Keratinocyte (primary cell): ENCODE measurements around the gene RTL1. TPM values are rescaled to one million over a fixed set of nuclear protein-coding genes. Genes with fewer than 3 reads are reported as not detected.

Experiments used
- DNase-seq: peaks from one replicate; pipeline ENCODE4 v3.0.0-alpha.2; 2011; ENCODE audit warnings: low read depth, missing footprints, low spot score
- FAIRE-seq: peaks from 2 replicates; lab custom pipeline; 2011; peaks lifted over from hg19 to GRCh38; lab: Jason Lieb, UNC
- H2AFZ ChIP-seq: 2 replicates; pipeline ENCODE4 v1.6.0; 2012; ENCODE audit warnings: low read length, control low read depth, inconsistent platforms; ENCODE audit not compliant: control insufficient read depth
- H3K27ac ChIP-seq: 2 replicates; pipeline ENCODE4 v1.5.1; 2011; ENCODE audit warnings: low read length; ENCODE audit not compliant: control insufficient read depth, insufficient read depth
- H3K27me3 ChIP-seq: 3 replicates; pipeline ENCODE4 v1.6.0; 2011; ENCODE audit warnings: low read length; ENCODE audit not compliant: control insufficient read depth, insufficient read depth; ENCODE audit errors: extremely low read depth
- H3K36me3 ChIP-seq, 2 experiments: 2 replicates in 1 of 2; 3 replicates in 1 of 2; pipeline ENCODE4 v1.5.1; 2011; ENCODE audit warnings: low read length in 2 of 2, mild to moderate bottlenecking in 1 of 2; ENCODE audit not compliant: control insufficient read depth in 2 of 2, insufficient read depth in 2 of 2; ENCODE audit errors: extremely low read depth in 1 of 2
- H3K4me1 ChIP-seq: 3 replicates; pipeline ENCODE4 v1.5.1; 2011; ENCODE audit warnings: low read length; ENCODE audit not compliant: control insufficient read depth, insufficient read depth; ENCODE audit errors: extremely low read depth
- H3K4me2 ChIP-seq: 3 replicates; pipeline ENCODE4 v1.6.0; 2011; ENCODE audit warnings: low read depth, low read length; ENCODE audit not compliant: control insufficient read depth, insufficient read depth; ENCODE audit errors: extremely low read depth
- H3K4me3 ChIP-seq, 3 experiments: fragments of 200-600 bp in 1 of 3; sonication (generic) in 1 of 3; 2 replicates in 2 of 3; 3 replicates in 1 of 3; pipeline ENCODE4 v1.5.1; 2011 to 2016; ENCODE audit warnings: low read length in 3 of 3, mild to moderate bottlenecking in 3 of 3, control low read depth in 2 of 3, inconsistent platforms in 1 of 3, low read depth in 1 of 3, mixed read lengths in 1 of 3, mixed run types in 1 of 3, moderate library complexity in 1 of 3; ENCODE audit not compliant: control insufficient read depth in 2 of 3, insufficient read depth in 2 of 3; ENCODE audit errors: extremely low read depth in 1 of 3
- H3K79me2 ChIP-seq: 2 replicates; pipeline ENCODE4 v1.6.0; 2012; ENCODE audit warnings: low read length; ENCODE audit not compliant: control insufficient read depth, insufficient read depth
- H3K9ac ChIP-seq: 3 replicates; pipeline ENCODE4 v1.6.0; 2011; ENCODE audit warnings: low read length; ENCODE audit not compliant: control insufficient read depth, insufficient read depth; ENCODE audit errors: extremely low read depth
- H3K9me1 ChIP-seq: 3 replicates; pipeline ENCODE4 v1.6.0; 2011; ENCODE audit warnings: low read length; ENCODE audit not compliant: control insufficient read depth, insufficient read depth; ENCODE audit errors: extremely low read depth
- H3K9me3 ChIP-seq: 2 replicates; pipeline ENCODE4 v1.5.1; 2012; ENCODE audit warnings: low read depth, low read length; ENCODE audit not compliant: control insufficient read depth
- H4K20me1 ChIP-seq: 3 replicates; pipeline ENCODE4 v1.6.0; 2011; ENCODE audit warnings: low read length; ENCODE audit not compliant: control insufficient read depth, insufficient read depth; ENCODE audit errors: extremely low read depth
- EZH2 ChIP-seq: IDR thresholded peaks from one replicate; pipeline ENCODE4 v1.6.1; 2012; ENCODE audit warnings: inconsistent platforms, mild to moderate bottlenecking, low read length, moderate library complexity
- dilution Hi-C: fragments of 300-500 bp; cut with MboI; formaldehyde crosslinking; loops from one replicate; pipeline ENCODE4 v1.7.0; 2020; ENCODE audit warnings: low sequenced_read_pairs; ENCODE audit not compliant: extremely low pct_ligation_motif_present
- polyA plus RNA-seq, 5 experiments: library from polyadenylated mRNA; depleted of rRNA in 3 of 5; stranded (reverse) in 3 of 5; stranded (forward) in 1 of 5; unstranded in 1 of 5; fragments of >200 nt; gene quantifications; 1 replicate in 1 of 5; 2 replicates in 3 of 5; 3 replicates in 1 of 5; pipeline versions ENCODE4 v1.2.1 to v1.2.3, GENCODE V29; 2011 to 2012; ENCODE audit warnings: missing spikeins in 2 of 5, low read depth in 1 of 5, low replicate concordance in 1 of 5
- TF ChIP-seq, protein P1 (sequence below), 3 experiments: IDR thresholded peaks in 1 of 3; conservative IDR thresholded peaks in 1 of 3; optimal IDR thresholded peaks in 1 of 3; 2 replicates in 2 of 3; 3 replicates in 1 of 3; pipeline versions ENCODE3 to v1.5.1; 2011; ENCODE audit warnings: low read length in 3 of 3, mild to moderate bottlenecking in 3 of 3, moderate library complexity in 2 of 3, control low read depth in 1 of 3, inconsistent platforms in 1 of 3; ENCODE audit not compliant: insufficient read depth in 2 of 3; ENCODE audit errors: extremely low read depth in 1 of 3

RTL1 gene
- polyA plus RNA-seq, 1 donor (not counting 4 experiments of a cell fraction or from before 2014, with no cell fraction given) = not detected

DNA sequence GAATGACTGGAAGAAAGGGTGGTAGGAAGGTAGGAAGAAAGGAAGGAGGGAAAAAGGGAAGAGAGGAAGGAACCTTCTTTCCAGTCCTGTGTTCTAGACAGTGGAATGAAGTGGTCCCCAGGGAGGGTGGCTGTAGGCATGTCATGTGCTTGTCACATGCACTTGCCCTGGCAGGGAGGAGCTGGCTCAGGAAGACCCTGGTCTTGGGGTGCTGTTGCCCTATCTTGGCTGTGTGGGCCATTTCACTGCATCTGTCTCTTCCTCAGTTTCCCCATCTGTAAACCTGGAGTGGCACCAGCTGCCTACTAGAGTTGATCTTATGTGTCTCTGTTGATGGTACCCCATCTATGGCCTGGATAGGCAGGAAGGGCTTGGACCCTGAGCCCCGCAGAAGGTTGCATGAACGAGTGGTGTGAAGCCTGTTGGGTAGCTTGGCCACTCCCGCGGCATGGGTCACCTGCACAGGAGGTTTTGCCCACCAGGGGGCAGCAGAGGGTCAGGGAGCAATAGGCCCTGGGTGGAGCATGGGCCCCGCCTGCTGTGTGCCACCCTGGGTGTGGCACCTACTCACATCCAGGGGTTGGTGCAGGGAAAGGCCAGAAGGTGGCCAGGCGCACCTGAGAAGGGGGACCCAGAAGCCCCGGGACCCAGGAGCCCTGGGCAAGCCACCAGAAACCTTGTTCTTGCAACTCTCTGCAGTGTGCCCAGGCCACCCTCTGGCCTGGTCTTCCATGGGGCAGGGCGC lies 52.5 kb downstream of the RTL1 start:
- H3K9ac ChIP-seq = no peak overlapping the region
- no peak for TF ChIP-seq EZH2
- TF ChIP-seq, protein P1, sequence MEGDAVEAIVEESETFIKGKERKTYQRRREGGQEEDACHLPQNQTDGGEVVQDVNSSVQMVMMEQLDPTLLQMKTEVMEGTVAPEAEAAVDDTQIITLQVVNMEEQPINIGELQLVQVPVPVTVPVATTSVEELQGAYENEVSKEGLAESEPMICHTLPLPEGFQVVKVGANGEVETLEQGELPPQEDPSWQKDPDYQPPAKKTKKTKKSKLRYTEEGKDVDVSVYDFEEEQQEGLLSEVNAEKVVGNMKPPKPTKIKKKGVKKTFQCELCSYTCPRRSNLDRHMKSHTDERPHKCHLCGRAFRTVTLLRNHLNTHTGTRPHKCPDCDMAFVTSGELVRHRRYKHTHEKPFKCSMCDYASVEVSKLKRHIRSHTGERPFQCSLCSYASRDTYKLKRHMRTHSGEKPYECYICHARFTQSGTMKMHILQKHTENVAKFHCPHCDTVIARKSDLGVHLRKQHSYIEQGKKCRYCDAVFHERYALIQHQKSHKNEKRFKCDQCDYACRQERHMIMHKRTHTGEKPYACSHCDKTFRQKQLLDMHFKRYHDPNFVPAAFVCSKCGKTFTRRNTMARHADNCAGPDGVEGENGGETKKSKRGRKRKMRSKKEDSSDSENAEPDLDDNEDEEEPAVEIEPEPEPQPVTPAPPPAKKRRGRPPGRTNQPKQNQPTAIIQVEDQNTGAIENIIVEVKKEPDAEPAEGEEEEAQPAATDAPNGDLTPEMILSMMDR (optimal IDR thresholded peaks at IDR 0.05 in 1 of 3, IDR thresholded peaks at IDR 0.05 in 1 of 3, conservative IDR thresholded peaks at IDR 0.05 in 1 of 3; ENCODE audit: extremely low read depth in 1 of 3, insufficient read depth in 2 of 3, low read length in 3 of 3) = peak; percentile 67 to 95 (median 93)
- H3K79me2 ChIP-seq = no peaks in the 10 kb centered on the region
- no peak overlapping the region for H3K4me2 ChIP-seq
- no peaks in the 10 kb centered on the region for H3K9me1 ChIP-seq
- no peaks in the 10 kb centered on the region for H3K36me3 ChIP-seq
- H3K4me1 ChIP-seq = no peaks in the 10 kb centered on the region
- H3K27ac ChIP-seq = no peak overlapping the region
- H3K27me3 ChIP-seq = no peaks in the 10 kb centered on the region
- H2AFZ ChIP-seq = no peak overlapping the region
- H3K9me3 ChIP-seq = no peaks in the 10 kb centered on the region
- dilution Hi-C loops = no loop called here
- no peaks in the 10 kb centered on the region for H4K20me1 ChIP-seq
- peak; percentile 33 for DNase-seq
- H3K4me3 ChIP-seq = no peak overlapping the region
- no peak for FAIRE-seq

DNA sequence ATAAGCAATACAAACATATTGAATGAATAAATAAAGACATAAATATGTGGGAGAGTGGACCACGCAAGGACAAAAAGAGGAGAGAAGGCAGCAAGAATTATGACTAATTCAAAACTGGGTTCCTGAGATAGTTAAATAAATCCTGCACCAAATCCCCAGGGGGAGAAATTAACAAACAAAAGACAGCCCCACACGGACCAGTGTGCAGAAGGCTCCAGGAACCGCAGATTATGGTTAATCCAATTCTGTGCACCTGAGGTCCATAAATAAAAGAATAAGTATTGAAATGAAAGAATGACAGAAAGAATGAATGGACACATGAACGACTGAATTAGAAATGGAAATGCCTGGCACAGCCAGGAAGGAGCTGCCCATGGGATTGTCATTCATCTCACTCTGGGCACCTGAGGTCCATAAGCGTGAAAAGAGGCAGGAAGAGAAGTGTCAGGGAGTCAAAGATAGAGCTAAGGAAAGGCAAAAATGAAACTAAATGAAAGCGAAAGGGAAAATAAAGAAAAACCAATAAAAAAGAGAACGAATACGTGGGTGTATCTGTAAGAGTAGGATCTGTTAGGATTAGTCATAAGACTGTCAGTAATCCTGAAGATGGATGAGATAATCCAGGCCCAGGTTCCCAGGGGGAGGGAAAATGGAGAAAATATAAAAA lies 54.3 kb downstream of the RTL1 start:
- dilution Hi-C loops = no loop called here
- Histone ChIP-seq H4K20me1 (no peaks in the 10 kb centered on the region), H3K4me1 (no peaks in the 10 kb centered on the region), H3K4me2 (no peak overlapping the region), H3K9me3 (no peaks in the 10 kb centered on the region), H3K4me3 (no peak overlapping the region), H2AFZ (no peak overlapping the region), H3K9me1 (no peaks in the 10 kb centered on the region), H3K79me2 (no peaks in the 10 kb centered on the region), H3K27ac (no peak overlapping the region), H3K36me3 (no peaks in the 10 kb centered on the region), H3K9ac (no peak overlapping the region), H3K27me3 (no peaks in the 10 kb centered on the region)
- FAIRE-seq (no peak), DNase-seq (no peak)
- no peak for TF ChIP-seq EZH2
- TF ChIP-seq, protein P1 (optimal IDR thresholded peaks at IDR 0.05 in 1 of 3, IDR thresholded peaks at IDR 0.05 in 1 of 3, conservative IDR thresholded peaks at IDR 0.05 in 1 of 3; ENCODE audit: extremely low read depth in 1 of 3, insufficient read depth in 2 of 3, low read length in 3 of 3) = no peak
